BLaER1 treated with 17β-estradiol and CSF1 and Interleukin-3, amounts not matched to agents 10 nM and 100 nM (cell line): ENCODE results near the gene SPANXN5.
"Not testable (repeated sequence)": the region's sequence is repeated elsewhere in the genome, so short reads cannot be mapped to it uniquely, and the experiment has no call there.

ENCODE experiments used
- H3K27ac ChIP-seq, 11 experiments: shearing (Covaris generic); formaldehyde crosslinking; 2 replicates each; pipeline ENCODE4 v1.8.1; 2022
- H3K27me3 ChIP-seq, 11 experiments: shearing (Covaris generic); formaldehyde crosslinking; 2 replicates each; pipeline ENCODE4 v1.8.1; 2022
- H3K36me3 ChIP-seq, 11 experiments: shearing (Covaris generic); formaldehyde crosslinking; 2 replicates each; pipeline ENCODE4 v1.8.1; 2022
- H3K4me1 ChIP-seq, 10 experiments: shearing (Covaris generic); formaldehyde crosslinking; 2 replicates each; pipeline ENCODE4 v1.8.1; 2022
- H3K4me2 ChIP-seq, 11 experiments: shearing (Covaris generic); formaldehyde crosslinking; 2 replicates each; pipeline ENCODE4 v1.8.1; 2022
- H3K4me3 ChIP-seq, 10 experiments: shearing (Covaris generic); formaldehyde crosslinking; 2 replicates each; pipeline ENCODE4 v1.8.1; 2022
- H3K9ac ChIP-seq, 11 experiments: shearing (Covaris generic); formaldehyde crosslinking; 2 replicates each; pipeline ENCODE4 v1.8.1; 2022
- H3K9me3 ChIP-seq, 11 experiments: shearing (Covaris generic); formaldehyde crosslinking; replicated peaks in 1 of 11; 2 replicates each; pipeline ENCODE4 v1.8.1; 2022
- H4K20me1 ChIP-seq, 11 experiments: shearing (Covaris generic); formaldehyde crosslinking; 2 replicates each; pipeline ENCODE4 v1.8.1; 2022
- Cebpa-rat ChIP-seq, 11 experiments: shearing (Covaris generic); IDR thresholded peaks; 2 replicates each; pipeline ENCODE4 v1.8.1; 2022

Gene SPANXN5, protein sequence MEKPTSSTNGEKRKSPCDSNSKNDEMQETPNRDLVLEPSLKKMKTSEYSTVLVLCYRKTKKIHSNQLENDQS

DNA sequence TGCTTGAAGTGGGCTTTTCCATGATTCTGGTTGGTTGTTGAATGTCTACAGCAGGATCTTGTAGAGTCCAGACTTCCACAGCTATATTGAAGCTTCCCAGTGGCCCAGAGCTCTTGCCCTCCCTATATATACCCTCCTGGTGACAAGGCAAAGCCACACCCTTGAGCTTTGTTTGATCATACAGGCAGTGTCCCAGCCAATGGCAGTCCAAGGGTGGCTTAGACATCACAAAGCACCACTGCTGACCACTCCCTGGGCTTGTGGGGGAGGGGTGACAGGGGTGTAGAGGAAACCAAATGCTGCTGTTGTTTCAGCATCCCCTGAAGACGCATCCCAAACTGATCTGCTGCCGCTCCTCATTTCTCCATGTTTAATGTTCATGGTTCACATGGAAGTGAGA lies at the start of gene SPANXN5:
Gene SPANXN5 (minus strand): TSS at position 101 of the 400 bp plus-strand sequence. CDS start 79 bp downstream, at position 22.
- peaks cover 0 to 15% (median 0%) of the 10 kb centered on the region in 11 experiments; a peak in 1 of 22 replicates for H3K9me3 ChIP-seq
- H3K27ac ChIP-seq, H3K36me3 ChIP-seq, H3K4me2 ChIP-seq, H4K20me1 ChIP-seq, H3K4me1 ChIP-seq, H3K4me3 ChIP-seq, H3K9ac ChIP-seq: not testable (repeated sequence)
- peaks cover 43 to 60% (median 54%) of the 10 kb centered on the region in 11 experiments for H3K27me3 ChIP-seq

DNA sequence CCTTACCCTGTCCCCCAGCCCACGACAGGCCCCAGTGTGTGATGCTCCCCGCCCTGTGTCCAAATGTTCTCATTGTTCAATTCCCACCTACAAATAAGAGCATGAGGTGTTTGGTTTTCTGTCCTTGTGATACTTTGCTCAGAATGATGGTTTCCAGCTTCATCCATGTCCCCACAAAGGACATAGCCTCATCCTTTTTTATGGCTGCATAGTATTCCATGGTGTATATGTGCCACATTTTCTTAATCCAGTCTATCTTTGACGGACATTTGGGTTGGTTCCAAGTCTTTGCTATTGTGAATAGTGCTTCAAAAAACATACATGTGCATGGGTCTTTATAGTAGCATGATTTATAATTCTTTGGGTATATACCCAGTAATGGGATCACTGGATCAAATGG lies 46.4 kb upstream of the SPANXN5 start:
- H3K27ac ChIP-seq, H3K9me3 ChIP-seq, H3K4me3 ChIP-seq, H4K20me1 ChIP-seq, H3K4me2 ChIP-seq, H3K4me1 ChIP-seq, H3K9ac ChIP-seq, H3K36me3 ChIP-seq: not testable (repeated sequence)
- peaks cover 42 to 79% (median 60%) of the 10 kb centered on the region in 11 experiments for H3K27me3 ChIP-seq

DNA sequence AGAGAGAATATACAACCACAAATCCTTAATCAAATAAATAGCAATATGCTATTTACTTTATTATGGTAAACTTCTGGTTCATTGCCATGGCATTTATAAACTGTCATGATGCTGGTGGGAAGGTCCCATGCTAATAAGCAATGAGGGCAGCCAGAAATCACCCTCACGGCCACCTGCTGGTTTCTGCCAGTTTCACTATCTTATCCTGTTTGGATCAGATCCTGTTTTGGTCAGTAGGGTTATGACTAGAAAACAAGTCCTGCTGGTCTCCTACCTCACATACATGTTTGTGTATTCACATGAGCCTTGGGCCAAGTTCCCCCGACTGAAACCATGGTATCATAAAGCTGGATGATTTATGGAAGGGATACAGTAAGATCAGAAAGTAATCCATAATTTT lies 41.9 kb upstream of the SPANXN5 start:
- no peaks in the 10 kb centered on the region for H4K20me1 ChIP-seq
- H3K9ac ChIP-seq, result no peak overlapping the region
- H3K27ac ChIP-seq, result no peak overlapping the region
- no peak overlapping the region for H3K4me3 ChIP-seq
- no peak for TF ChIP-seq Cebpa-rat (IDR thresholded peaks at IDR 0.05)
- H3K36me3 ChIP-seq, result no peaks in the 10 kb centered on the region
- peaks cover 0 to 21% (median 7%) of the 10 kb centered on the region in 11 experiments; a peak in 11 of 22 replicates for H3K9me3 ChIP-seq
- peaks cover 35 to 56% (median 48%) of the 10 kb centered on the region in 11 experiments for H3K27me3 ChIP-seq
- no peaks in the 10 kb centered on the region for H3K4me1 ChIP-seq
- H3K4me2 ChIP-seq, result no peak overlapping the region

DNA sequence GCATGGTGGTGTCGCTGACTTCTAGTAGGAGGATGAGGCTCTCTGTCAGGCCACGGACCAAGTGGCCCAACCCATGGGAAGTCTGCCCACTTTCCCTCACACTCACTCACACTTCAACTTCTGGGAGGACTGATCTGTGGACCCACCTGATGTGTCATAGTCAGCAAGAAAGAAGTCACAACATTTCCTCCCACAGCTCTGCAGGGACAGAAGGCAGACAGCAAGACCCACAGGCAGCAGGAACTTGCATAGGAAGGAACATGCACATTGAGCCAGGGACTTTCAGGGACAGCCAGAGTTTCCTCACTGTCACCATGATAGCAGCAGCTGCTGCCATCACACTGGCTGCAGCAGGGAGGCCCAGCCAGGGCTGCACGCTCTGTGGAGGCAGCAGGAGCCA lies 33.3 kb upstream of the SPANXN5 start:
- Histone ChIP-seq H3K9me3 (peaks cover 14 to 58% (median 37%) of the 10 kb centered on the region in 11 experiments; a peak in 21 of 22 replicates), H3K4me1 (no peaks in the 10 kb centered on the region), H3K27ac (no peak overlapping the region), H3K27me3 (peaks cover 48 to 77% (median 72%) of the 10 kb centered on the region in 11 experiments; a peak in 21 of 22 replicates), H3K4me3 (no peak overlapping the region), H3K4me2 (no peak overlapping the region), H3K36me3 (no peaks in the 10 kb centered on the region), H4K20me1 (peaks cover 0 to 4% (median 0%) of the 10 kb centered on the region in 11 experiments; a peak in 2 of 22 replicates), H3K9ac (no peak overlapping the region)
- TF ChIP-seq Cebpa-rat (IDR thresholded peaks at IDR 0.05), result no peak

DNA sequence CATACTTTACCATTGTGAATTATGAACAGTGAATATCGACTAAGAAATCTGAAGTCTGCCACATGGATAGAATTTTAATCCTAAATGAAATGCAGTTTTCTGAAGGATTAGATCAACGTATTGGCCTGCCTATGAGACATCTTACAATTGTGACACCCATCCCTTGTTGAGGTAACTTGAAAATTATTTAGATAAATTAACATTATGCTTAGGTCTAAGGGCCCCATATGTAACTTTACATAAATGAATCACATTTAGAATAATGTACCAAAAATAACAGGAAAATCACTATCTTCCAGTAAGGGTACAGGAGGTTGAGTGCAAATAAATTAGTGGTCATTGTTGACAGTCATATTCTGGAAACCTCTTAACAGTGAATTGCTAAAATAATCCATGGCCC lies 27.4 kb upstream of the SPANXN5 start:
- Histone ChIP-seq H3K9me3 (peaks cover 0 to 22% (median 15%) of the 10 kb centered on the region in 11 experiments; a peak in 17 of 22 replicates), H3K27me3 (peaks cover 56 to 79% (median 74%) of the 10 kb centered on the region in 11 experiments), H3K4me2 (no peak overlapping the region)

DNA sequence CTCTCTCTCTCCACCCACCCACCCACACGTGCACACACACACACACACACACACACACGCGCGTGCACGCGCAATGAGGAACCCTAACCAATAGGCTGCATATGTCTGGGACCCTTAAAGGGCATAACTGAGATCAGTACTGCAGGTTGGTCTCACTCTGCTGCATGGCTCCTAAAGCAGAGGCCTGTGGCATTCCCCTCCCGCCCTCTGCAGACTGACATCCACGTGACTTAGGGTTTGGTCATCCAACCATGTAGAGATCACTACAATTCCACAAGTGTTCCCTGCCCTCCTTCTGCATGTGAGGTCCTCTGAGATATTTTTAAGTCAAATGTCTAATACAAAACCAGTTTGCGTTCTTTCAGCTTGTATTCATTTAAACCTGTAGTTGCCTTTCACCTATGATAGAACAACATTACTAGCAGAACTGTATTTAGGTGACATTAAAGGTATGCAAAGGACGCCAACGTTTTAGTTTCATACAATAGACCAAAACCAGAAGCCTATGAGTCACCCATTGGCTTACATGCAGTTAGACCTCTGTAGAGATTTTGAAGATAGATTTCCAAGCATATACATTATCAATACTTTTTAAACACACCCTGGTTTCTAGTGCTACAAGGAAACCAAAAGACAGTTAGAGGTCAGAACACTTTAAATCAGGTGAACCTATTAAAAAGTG lies 24.0 kb upstream of the SPANXN5 start:
- Histone ChIP-seq H4K20me1 (peaks cover 0 to 4% (median 0%) of the 10 kb centered on the region in 11 experiments; a peak in 3 of 22 replicates), H3K9me3 (no peaks in the 10 kb centered on the region), H3K9ac (no peak overlapping the region), H3K27ac (no peak overlapping the region), H3K36me3 (no peaks in the 10 kb centered on the region), H3K4me1 (no peaks in the 10 kb centered on the region), H3K4me2 (no peak overlapping the region), H3K4me3 (no peak overlapping the region), H3K27me3 (peaks cover 78 to 93% (median 91%) of the 10 kb centered on the region in 11 experiments)
- TF ChIP-seq Cebpa-rat (IDR thresholded peaks at IDR 0.05), result no peak

More for the DNA sequence above, 27.4 kb upstream of the SPANXN5 start:
- Histone ChIP-seq H3K4me3 (no peak overlapping the region), H3K4me1 (no peaks in the 10 kb centered on the region), H3K36me3 (no peaks in the 10 kb centered on the region), H4K20me1 (peaks cover 0 to 4% (median 0%) of the 10 kb centered on the region in 11 experiments; a peak in 1 of 22 replicates), H3K9ac (no peak overlapping the region), H3K27ac (no peak overlapping the region)
- no peak for TF ChIP-seq Cebpa-rat (IDR thresholded peaks at IDR 0.05)

DNA sequence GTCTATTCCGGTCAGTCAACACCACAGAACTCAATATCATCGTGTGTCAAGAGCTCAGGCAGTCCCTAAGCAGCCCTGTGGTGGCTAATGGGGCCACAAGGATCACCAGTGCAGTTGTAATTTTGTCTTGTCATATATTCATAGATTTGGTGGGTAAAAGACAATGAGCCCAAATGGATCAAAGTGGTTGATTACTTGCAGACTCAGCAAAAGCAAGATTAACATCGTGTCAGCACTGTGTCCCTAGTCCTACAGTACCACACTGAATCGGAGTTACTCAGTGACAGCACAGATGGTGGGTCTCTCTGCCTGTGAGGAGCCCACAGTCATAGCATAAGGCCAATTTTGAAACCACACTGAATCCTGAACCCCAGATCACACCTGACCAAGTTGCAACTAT lies 22.6 kb upstream of the SPANXN5 start:
- no peak overlapping the region for H3K9ac ChIP-seq
- H4K20me1 ChIP-seq, result peaks cover 0 to 4% (median 0%) of the 10 kb centered on the region in 11 experiments; a peak in 3 of 22 replicates
- H3K4me1 ChIP-seq, result no peaks in the 10 kb centered on the region
- TF ChIP-seq Cebpa-rat (IDR thresholded peaks at IDR 0.05), result no peak
- H3K27me3 ChIP-seq, result peaks cover 85 to 100% (median 99%) of the 10 kb centered on the region in 11 experiments
- H3K27ac ChIP-seq, result no peak overlapping the region
- no peak overlapping the region for H3K4me3 ChIP-seq
- H3K9me3 ChIP-seq, result no peaks in the 10 kb centered on the region
- no peaks in the 10 kb centered on the region for H3K36me3 ChIP-seq
- H3K4me2 ChIP-seq, result no peak overlapping the region

DNA sequence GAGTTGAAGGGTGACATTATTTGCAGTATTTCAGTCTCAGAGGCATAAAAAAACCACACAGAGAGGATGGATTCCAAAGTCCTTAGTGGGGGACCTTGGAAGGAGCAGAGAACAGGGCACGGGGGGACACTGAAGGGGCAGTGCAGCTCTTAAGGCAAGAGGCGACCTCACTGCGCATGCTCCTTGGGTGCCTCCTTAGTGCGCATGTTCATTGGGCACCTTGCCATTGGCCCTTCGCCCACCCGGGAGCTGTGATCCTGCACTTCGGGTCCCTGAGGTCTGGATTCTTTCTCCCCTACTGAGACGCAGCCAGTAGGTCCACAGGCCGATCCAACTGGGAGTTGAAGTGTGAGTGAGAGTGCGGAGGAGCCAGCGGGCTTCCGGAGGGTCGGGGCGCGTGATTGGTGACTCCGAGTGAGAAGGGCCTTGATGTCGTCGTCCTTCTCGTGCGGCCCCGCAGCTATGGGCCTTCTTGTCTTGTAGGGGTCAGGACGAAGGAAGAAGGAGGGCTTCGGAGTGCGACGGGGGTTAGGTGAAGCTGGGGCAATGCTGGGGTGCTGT lies 13.9 kb upstream of the SPANXN5 start, which contains the start of gene XAGE5:
Gene XAGE5 (plus strand): TSS at position 223 of the 561 bp plus-strand sequence. CDS start 1,280 bp downstream, outside the sequence.
- Histone ChIP-seq H3K36me3 (no peaks in the 10 kb centered on the region), H4K20me1 (no peaks in the 10 kb centered on the region; a peak in 2 of 22 replicates), H3K9ac (no peak within 1 kb of the TSS), H3K4me3 (no peak within 1 kb of the TSS), H3K27ac (no peak within 1 kb of the TSS), H3K4me2 (no peak within 1 kb of the TSS), H3K9me3 (peaks cover 0 to 24% (median 0%) of the 10 kb centered on the region in 11 experiments; a peak in 7 of 22 replicates), H3K27me3 (peaks cover 95 to 100% (median 100%) of the 10 kb centered on the region in 11 experiments), H3K4me1 (no peaks in the 10 kb centered on the region)
- TF ChIP-seq Cebpa-rat (IDR thresholded peaks at IDR 0.05), result no peak

DNA sequence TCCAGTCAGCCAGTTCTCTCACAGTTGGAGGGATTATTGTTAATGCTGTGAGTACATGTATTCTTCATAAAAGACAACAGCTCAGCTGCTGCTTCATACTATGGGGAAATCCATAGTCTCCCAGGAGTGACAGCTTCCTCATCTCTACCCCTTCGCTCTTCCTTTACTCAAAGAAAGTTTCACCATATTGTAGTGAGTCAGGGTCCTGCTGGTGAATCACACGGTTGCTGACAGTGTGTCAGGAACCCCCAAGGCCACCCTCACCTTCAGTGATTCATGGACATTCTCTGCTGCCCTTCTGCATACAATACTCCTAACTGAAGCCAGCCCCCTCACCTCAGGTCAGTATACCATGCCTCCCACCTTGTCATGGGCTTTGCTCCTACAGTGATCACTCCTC lies 7.6 kb upstream of the SPANXN5 start:
- not testable (repeated sequence) for H3K36me3 ChIP-seq, H3K9me3 ChIP-seq, H3K4me3 ChIP-seq, H3K4me2 ChIP-seq, H3K9ac ChIP-seq, H3K27ac ChIP-seq, H3K4me1 ChIP-seq, H4K20me1 ChIP-seq
- H3K27me3 ChIP-seq, result peaks cover 46 to 62% (median 56%) of the 10 kb centered on the region in 11 experiments

DNA sequence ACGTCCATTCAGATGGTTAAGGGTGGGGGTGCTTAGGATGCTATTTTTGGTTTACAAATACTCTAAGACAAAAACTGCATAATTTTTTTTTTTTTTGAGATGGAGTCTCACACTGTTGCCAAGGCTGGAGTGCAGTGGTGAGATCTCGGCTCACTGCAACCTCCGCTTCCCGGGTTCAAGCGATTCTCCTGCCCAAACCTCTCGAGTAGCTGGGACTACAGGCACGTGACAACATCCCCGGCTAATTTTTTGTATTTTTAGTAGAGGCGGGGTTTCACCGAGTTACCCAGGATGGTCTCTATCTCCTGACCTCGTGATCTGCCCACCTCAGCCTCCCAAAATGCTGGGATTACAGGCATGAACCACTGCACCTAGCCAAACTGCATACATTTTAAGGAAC lies 23.7 kb downstream of the SPANXN5 start:
- H3K27me3 ChIP-seq, H3K36me3 ChIP-seq, H3K27ac ChIP-seq, H3K4me2 ChIP-seq, H4K20me1 ChIP-seq, H3K9ac ChIP-seq, H3K4me3 ChIP-seq, H3K9me3 ChIP-seq, H3K4me1 ChIP-seq: not testable (repeated sequence)

DNA sequence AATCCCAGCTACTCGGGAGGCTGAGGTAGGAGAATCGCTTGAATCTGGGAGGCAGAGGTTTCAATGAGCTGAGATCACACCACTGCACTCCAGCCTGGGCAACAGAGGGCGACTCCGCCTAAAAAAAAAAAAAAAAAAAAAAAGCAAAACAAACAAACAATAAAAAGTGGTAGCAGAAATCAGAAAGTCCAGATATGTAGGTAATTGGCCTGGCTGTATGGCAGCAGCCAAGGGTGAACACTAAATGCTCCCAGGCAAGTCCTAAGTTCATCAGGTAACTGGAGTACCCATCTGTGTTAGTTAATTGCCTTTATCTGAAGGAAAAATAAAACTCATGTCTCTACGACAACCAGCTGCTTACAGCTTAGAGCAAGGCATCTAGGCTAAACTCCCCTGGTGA lies 31.2 kb downstream of the SPANXN5 start:
- not testable (repeated sequence) for H3K4me3 ChIP-seq, H4K20me1 ChIP-seq, H3K9ac ChIP-seq, H3K4me1 ChIP-seq, H3K27ac ChIP-seq, H3K36me3 ChIP-seq, H3K9me3 ChIP-seq, H3K4me2 ChIP-seq, H3K27me3 ChIP-seq

DNA sequence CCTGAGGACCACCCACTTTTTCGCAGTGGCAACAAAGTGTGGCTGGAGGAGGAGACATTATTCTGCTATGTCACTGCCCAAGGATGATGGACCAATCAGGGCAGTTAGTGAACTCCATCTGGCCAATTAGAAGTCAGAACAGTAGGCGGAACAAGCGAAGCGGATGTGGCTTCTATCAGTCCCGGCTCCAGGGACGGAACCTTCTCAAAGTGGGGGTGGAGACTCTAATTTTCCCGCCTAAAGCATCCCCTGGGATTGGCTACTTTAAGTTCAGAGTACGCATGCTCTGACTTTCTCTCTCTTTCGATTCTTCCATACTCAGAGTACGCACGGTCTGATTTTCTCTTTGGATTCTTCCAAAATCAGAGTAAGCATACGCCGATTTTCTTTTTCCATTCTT lies 46.3 kb downstream of the SPANXN5 start, which contains the start of gene SSX2B:
Gene SSX2B (plus strand): TSS at position 301 of the 400 bp plus-strand sequence. CDS start 1,429 bp downstream, outside the sequence.
- not testable (repeated sequence) for H3K27me3 ChIP-seq, H3K9ac ChIP-seq, H3K4me1 ChIP-seq, H3K4me3 ChIP-seq, H4K20me1 ChIP-seq, H3K9me3 ChIP-seq, H3K4me2 ChIP-seq, H3K36me3 ChIP-seq, H3K27ac ChIP-seq
